Measurements from ENCODE around the gene SBF2.

DNA sequence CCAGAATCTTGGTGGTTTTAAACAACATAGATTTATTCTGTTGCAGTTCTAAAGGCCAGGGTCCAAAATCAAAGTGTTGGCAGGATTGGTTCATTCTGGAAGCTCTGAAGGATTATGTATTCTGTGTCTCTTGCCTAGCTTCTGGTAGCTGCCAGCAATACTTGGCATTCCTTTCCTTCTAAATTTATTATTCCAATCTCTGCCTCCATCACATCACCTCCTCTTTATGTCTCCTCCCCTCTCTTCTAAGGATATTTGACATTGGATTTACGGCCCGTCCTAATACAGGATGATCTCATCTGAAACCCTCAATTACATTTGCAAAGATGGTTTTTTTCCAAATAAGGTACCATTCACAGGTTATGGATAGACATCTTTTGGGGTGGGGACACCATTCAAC lies 186.5 kb downstream of the SBF2 start:
- TF ChIP-seq, protein P1, sequence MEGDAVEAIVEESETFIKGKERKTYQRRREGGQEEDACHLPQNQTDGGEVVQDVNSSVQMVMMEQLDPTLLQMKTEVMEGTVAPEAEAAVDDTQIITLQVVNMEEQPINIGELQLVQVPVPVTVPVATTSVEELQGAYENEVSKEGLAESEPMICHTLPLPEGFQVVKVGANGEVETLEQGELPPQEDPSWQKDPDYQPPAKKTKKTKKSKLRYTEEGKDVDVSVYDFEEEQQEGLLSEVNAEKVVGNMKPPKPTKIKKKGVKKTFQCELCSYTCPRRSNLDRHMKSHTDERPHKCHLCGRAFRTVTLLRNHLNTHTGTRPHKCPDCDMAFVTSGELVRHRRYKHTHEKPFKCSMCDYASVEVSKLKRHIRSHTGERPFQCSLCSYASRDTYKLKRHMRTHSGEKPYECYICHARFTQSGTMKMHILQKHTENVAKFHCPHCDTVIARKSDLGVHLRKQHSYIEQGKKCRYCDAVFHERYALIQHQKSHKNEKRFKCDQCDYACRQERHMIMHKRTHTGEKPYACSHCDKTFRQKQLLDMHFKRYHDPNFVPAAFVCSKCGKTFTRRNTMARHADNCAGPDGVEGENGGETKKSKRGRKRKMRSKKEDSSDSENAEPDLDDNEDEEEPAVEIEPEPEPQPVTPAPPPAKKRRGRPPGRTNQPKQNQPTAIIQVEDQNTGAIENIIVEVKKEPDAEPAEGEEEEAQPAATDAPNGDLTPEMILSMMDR (IDR thresholded peaks at IDR 0.05; ENCODE audit: borderline replicate concordance, extremely low read depth, low read length, poor library complexity, severe bottlenecking) = no peak
- TF ChIP-seq EZH2 (IDR thresholded peaks at IDR 0.05; ENCODE audit: borderline replicate concordance, low read depth, low read length, severe bottlenecking) = no peak
